ENCODE results near the gene IRF2.

Gene IRF2

DNA sequence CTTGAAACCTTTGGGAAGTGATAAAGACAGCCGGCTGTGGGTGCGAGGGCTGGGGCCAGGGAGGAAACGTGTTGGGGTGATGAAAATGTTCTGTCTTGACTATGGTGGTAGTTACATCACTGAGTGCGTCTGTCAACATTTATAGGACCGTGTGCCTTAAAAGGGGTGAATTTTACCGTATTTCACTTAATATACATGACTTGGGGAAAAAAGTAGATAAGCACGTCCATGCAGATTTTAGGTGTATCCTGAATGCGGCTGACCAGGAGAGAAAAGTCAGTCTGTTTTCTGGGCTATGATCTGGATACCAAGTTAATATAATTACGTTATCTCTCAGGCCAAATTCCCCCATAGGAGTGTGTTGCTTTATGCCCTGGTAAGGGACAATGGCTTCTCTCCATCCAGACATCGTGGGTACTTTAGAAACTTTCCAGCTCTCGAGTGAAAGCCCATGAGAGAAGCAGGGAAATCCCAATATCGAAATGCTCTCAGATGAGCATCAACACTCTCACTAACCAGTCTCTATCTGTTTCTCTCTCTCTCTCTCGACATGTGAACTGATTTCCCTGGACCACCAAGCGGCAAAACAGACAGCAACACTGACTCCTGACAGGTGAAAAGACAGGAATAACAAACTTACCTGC lies 71.5 kb downstream of the IRF2 start:
- Mint-ChIP-seq H3K4me3 (no peak overlapping the region), H3K36me3 (ENCODE audit: low read depth) (peaks cover 63% of the 10 kb centered on the region), H3K9me3 (no peaks in the 10 kb centered on the region), H3K27ac (peak overlapping the region; percentile 75), H3K4me1 (peaks cover 35% of the 10 kb centered on the region), H3K27me3 (ENCODE audit: low read depth, poor library complexity) (no peaks in the 10 kb centered on the region)
- TF ChIP-seq, protein P1, sequence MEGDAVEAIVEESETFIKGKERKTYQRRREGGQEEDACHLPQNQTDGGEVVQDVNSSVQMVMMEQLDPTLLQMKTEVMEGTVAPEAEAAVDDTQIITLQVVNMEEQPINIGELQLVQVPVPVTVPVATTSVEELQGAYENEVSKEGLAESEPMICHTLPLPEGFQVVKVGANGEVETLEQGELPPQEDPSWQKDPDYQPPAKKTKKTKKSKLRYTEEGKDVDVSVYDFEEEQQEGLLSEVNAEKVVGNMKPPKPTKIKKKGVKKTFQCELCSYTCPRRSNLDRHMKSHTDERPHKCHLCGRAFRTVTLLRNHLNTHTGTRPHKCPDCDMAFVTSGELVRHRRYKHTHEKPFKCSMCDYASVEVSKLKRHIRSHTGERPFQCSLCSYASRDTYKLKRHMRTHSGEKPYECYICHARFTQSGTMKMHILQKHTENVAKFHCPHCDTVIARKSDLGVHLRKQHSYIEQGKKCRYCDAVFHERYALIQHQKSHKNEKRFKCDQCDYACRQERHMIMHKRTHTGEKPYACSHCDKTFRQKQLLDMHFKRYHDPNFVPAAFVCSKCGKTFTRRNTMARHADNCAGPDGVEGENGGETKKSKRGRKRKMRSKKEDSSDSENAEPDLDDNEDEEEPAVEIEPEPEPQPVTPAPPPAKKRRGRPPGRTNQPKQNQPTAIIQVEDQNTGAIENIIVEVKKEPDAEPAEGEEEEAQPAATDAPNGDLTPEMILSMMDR (IDR thresholded peaks at IDR 0.05) = no peak
- DNase-seq = no peak

DNA sequence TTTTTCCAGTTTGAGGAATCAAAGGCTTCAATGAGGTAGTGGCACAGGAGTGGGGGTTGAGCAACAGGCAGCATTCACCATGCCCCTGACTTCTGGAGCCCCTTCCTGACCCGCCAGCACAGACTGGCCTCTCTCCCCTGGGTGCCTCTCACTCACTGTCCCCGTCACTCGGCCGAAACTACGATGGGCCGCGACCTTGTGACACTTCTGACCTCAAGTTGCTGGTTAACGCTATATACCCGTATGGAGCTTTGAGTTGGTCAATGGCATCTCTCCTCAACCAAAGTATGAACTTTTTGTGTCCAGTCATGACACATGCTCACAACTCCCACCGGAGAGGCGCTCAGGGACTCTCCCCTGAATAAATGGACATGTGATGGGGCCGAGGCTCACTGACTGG lies 72.1 kb downstream of the IRF2 start:
- TF ChIP-seq, protein P1 (IDR thresholded peaks at IDR 0.05) = no peak
- Mint-ChIP-seq H3K9me3 (no peaks in the 10 kb centered on the region), H3K27me3 (ENCODE audit: low read depth, poor library complexity) (no peaks in the 10 kb centered on the region), H3K36me3 (ENCODE audit: low read depth) (peaks cover 62% of the 10 kb centered on the region), H3K27ac (peak overlapping the region; percentile 84), H3K4me3 (peak overlapping the region; percentile 24), H3K4me1 (peaks cover 30% of the 10 kb centered on the region)
- DNase-seq = peak; percentile 19

DNA sequence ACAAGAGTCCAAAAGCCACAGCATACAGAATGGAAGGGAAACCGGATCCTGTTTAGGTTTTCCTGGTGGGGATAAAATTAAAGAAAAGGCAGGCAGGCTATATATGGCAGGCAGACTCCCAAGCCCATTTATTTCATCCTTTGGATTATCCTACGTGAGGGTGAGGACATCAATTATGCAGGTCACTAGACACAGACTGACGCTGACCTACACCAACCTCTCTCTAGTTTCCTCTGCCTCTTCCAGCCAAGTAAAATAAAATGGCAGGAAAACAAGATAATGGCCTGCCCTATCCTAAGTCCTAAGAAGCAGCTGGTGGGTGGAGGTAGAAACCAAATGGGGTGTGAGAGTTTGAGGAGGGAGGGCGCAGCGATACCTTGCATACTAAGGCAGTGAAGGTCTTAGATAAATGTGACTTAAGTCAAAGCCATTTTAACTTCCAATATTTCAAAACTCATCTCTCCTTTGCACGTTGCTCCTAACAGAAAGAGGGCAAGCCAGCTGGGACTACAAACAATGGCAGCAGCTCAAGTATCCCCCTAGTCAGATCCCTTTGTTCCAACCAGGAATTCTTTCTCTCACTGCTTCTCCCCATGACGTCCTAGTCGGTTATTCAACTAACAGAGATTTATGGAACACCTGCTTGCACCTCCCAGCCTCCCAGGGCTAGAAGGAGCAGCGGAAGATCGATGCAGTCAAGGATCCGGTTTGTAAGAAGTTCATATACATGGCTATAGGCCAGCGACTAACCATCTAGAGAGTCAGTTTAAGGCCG lies 72.8 kb downstream of the IRF2 start:
- Mint-ChIP-seq H3K4me1 (peaks cover 25% of the 10 kb centered on the region), H3K27ac (peak overlapping the region; percentile 84)
- TF ChIP-seq, protein P1 (IDR thresholded peaks at IDR 0.05) = no peak

DNA sequence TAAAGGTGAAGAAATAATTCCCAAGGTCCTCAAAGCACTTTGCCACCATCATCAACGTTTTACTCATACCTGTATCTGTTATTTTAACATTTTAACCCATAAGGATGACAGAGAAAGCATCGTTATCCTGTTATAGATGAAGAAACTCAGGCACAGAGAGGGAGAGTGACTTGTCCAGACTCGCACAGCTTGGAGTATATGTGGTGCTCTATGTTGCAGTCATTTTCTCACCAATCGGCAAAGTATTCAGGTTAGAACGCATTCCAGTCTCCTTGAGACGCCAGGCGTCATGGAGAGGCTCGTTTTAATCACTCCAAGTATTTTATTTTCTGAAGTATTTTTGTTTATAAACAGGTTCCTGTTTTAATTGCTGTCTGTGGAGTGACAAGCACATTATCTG lies 73.5 kb downstream of the IRF2 start:
- no peak for DNase-seq
- peaks cover 25% of the 10 kb centered on the region for H3K4me1 Mint-ChIP-seq
- peak overlapping the region; percentile 84 for H3K27ac Mint-ChIP-seq
- no peaks in the 10 kb centered on the region for H3K9me3 Mint-ChIP-seq
- H3K4me3 Mint-ChIP-seq = no peak overlapping the region
- H3K36me3 Mint-ChIP-seq (ENCODE audit: low read depth) = peaks cover 60% of the 10 kb centered on the region
- TF ChIP-seq, protein P1 (IDR thresholded peaks at IDR 0.05) = no peak
- no peaks in the 10 kb centered on the region for H3K27me3 Mint-ChIP-seq (ENCODE audit: low read depth, poor library complexity)

More for the DNA sequence above, 72.8 kb downstream of the IRF2 start:
- H3K27me3 Mint-ChIP-seq (ENCODE audit: low read depth, poor library complexity) = no peaks in the 10 kb centered on the region
- peak overlapping the region; percentile 24 for H3K4me3 Mint-ChIP-seq
- H3K36me3 Mint-ChIP-seq (ENCODE audit: low read depth) = peaks cover 56% of the 10 kb centered on the region
- DNase-seq = no peak
- H3K9me3 Mint-ChIP-seq = no peaks in the 10 kb centered on the region

DNA sequence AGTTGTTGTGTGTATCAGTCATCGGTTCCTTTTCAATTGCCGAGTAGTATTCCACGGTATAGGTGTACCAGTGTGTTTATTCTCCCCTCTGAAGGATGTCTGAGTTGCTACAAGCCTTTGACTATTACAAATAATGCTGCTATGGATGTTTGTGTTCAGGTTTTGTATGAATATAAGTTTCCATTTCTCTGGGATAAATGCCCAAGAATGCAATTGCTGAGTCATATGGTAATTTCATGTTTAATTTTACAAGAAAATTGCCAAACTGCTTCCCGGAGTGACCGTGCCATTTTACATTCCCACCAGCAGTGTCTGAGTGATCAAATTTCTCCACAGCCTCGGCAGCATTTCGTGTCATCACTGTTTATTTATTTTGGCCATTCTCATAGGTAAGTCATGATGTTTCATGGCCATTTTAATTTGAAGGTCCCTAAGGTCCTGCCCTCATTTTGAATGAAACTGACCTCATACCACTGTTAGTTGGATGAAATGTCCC lies 73.9 kb downstream of the IRF2 start:
- no peak for DNase-seq
- no peaks in the 10 kb centered on the region for H3K27me3 Mint-ChIP-seq (ENCODE audit: low read depth, poor library complexity)
- no peak overlapping the region for H3K4me3 Mint-ChIP-seq
- H3K36me3 Mint-ChIP-seq (ENCODE audit: low read depth) = peaks cover 61% of the 10 kb centered on the region
- peaks cover 25% of the 10 kb centered on the region for H3K4me1 Mint-ChIP-seq
- no peaks in the 10 kb centered on the region for H3K9me3 Mint-ChIP-seq
- TF ChIP-seq, protein P1 (IDR thresholded peaks at IDR 0.05) = no peak
- no peak overlapping the region for H3K27ac Mint-ChIP-seq
